Measurements from ENCODE around the gene RPS6KA2. TPM values are rescaled to one million over a fixed set of nuclear protein-coding genes. Genes with fewer than 3 reads are reported as not detected.

RPS6KA2 gene
- total and polyA plus RNA-seq, 2 experiments from 2014 or later = 12.5 to 25.3 TPM

GRCh38 chr6:166658792-166659150 is 31.7 kb upstream of the RPS6KA2 start (continued):
- TF ChIP-seq ZNF331 (CRISPR knock-in tag; IDR thresholded peaks at IDR 0.05; ENCODE audit: low read depth) (no peak), ETS1 (IDR thresholded peaks at IDR 0.05) (no peak), STAT1 (IDR thresholded peaks at IDR 0.05; ENCODE audit: unreplicated experiment) (no peak), CREB1 (CRISPR knock-in tag; IDR thresholded peaks at IDR 0.05; ENCODE audit: low read depth) (no peak), CTCF (conservative IDR thresholded peaks at IDR 0.05; ENCODE audit: low read depth in 2 of 2) (no peak), NANOG (IDR thresholded peaks at IDR 0.05; ENCODE audit: borderline replicate concordance) (no peak), JUNB (IDR thresholded peaks at IDR 0.05; ENCODE audit: unreplicated experiment) (no peak), ZNF114 (CRISPR knock-in tag; IDR thresholded peaks at IDR 0.05) (no peak), EZH2phosphoT487 (IDR thresholded peaks at IDR 0.05; ENCODE audit: unreplicated experiment) (no peak), REST (IDR thresholded peaks at IDR 0.05; ENCODE audit: unreplicated experiment) (no peak), POLR2AphosphoS5 (IDR thresholded peaks at IDR 0.05; ENCODE audit: low read depth) (no peak), EZH2 (IDR thresholded peaks at IDR 0.05; ENCODE audit: low read depth, unreplicated experiment) (no peak)

GRCh38 chr6:166658115-166658791 is 31.2 kb upstream of the RPS6KA2 start:
- no peak overlapping the region for H3K4me3 Mint-ChIP-seq
- no peaks in the 10 kb centered on the region for H3K27me3 ChIP-seq (ENCODE audit: insufficient read depth)
- no peak overlapping the region for H2AFZ ChIP-seq
- peaks cover 13% of the 10 kb centered on the region for H3K27me3 Mint-ChIP-seq (ENCODE audit: insufficient read depth, low read depth, poor library complexity)
- H3K4me3 ChIP-seq = no peak overlapping the region
- DNase-seq (ENCODE audit: low spot score) (no peak), ATAC-seq (no peak)
- H3F3A ChIP-seq (replicated peaks; ENCODE audit: low read depth) = no peaks in the 10 kb centered on the region
- H3K79me2 ChIP-seq (replicated peaks; ENCODE audit: insufficient read depth) = no peaks in the 10 kb centered on the region
- H3K9me2 ChIP-seq (ENCODE audit: insufficient read depth) = no peaks in the 10 kb centered on the region
- no peak overlapping the region for H3K27ac Mint-ChIP-seq
- H3K4me1 ChIP-seq (ENCODE audit: insufficient read depth) = peaks cover 10% of the 10 kb centered on the region; the same call in 1 of the 2 replicates
- no peaks in the 10 kb centered on the region for H3K9me3 Mint-ChIP-seq
- H3K27ac ChIP-seq (ENCODE audit: low read depth) = no peak overlapping the region
- no peaks in the 10 kb centered on the region for H3K36me3 Mint-ChIP-seq (ENCODE audit: low read depth)
- no peaks in the 10 kb centered on the region for H3K36me3 ChIP-seq (ENCODE audit: insufficient read depth)
- H3K4me1 Mint-ChIP-seq = peaks cover 16% of the 10 kb centered on the region
- no peaks in the 10 kb centered on the region; the same call in 1 of the 2 replicates for H4K20me1 ChIP-seq (replicated peaks; ENCODE audit: insufficient read depth)
- no peak overlapping the region for H3K4me2 ChIP-seq
- TF ChIP-seq EZH2phosphoT487 (IDR thresholded peaks at IDR 0.05; ENCODE audit: unreplicated experiment) (no peak), STAT1 (IDR thresholded peaks at IDR 0.05; ENCODE audit: unreplicated experiment) (no peak), NANOG (IDR thresholded peaks at IDR 0.05; ENCODE audit: borderline replicate concordance) (no peak), JUNB (IDR thresholded peaks at IDR 0.05; ENCODE audit: unreplicated experiment) (no peak), CREB1 (CRISPR knock-in tag; IDR thresholded peaks at IDR 0.05; ENCODE audit: low read depth) (no peak)
